H9 (cell line): ENCODE results near the gene HOXA7. TPM values are rescaled to one million over a fixed set of nuclear protein-coding genes. Genes with fewer than 3 reads are reported as not detected.

Experiments
- DNase-seq: peaks from one replicate; pipeline ENCODE4 v3.0.0-alpha.2; 2017
- H2AFZ ChIP-seq: one replicate; pipeline ENCODE4 v1.6.1; 2013; ENCODE audit warnings: mild to moderate bottlenecking, low read length, control low read depth, moderate library complexity
- H2AK5ac ChIP-seq: 2 replicates; pipeline ENCODE4 v1.6.1; 2013; ENCODE audit warnings: low read length, control low read depth, mixed read lengths; ENCODE audit not compliant: insufficient read length
- H2BK120ac ChIP-seq: one replicate; pipeline ENCODE4 v1.6.1; 2013; ENCODE audit warnings: low read depth, mild to moderate bottlenecking, low read length, control low read depth, inconsistent platforms; ENCODE audit not compliant: poor library complexity, severe bottlenecking
- H2BK12ac ChIP-seq: 2 replicates; pipeline ENCODE4 v1.6.1; 2013; ENCODE audit warnings: low read length, control low read depth, mixed read lengths, low read depth; ENCODE audit not compliant: insufficient read length
- H2BK15ac ChIP-seq: 2 replicates; pipeline ENCODE4 v1.6.1; 2013; ENCODE audit warnings: low read depth, low read length, control low read depth
- H2BK20ac ChIP-seq: one replicate; pipeline ENCODE4 v1.6.1; 2013; ENCODE audit warnings: low read depth, mild to moderate bottlenecking, low read length, control low read depth, inconsistent platforms; ENCODE audit not compliant: poor library complexity, severe bottlenecking
- H2BK5ac ChIP-seq: 2 replicates; pipeline ENCODE4 v1.6.1; 2013; ENCODE audit warnings: low read length, control low read depth, mixed read lengths; ENCODE audit not compliant: insufficient read length
- H3K14ac ChIP-seq: 2 replicates; pipeline ENCODE4 v1.6.1; 2013; ENCODE audit warnings: low read length, control low read depth; ENCODE audit not compliant: insufficient read depth
- H3K18ac ChIP-seq: 2 replicates; pipeline ENCODE4 v1.6.1; 2013; ENCODE audit warnings: low read depth, mild to moderate bottlenecking, mixed read lengths, low read length, control low read depth; ENCODE audit not compliant: insufficient read length
- H3K23ac ChIP-seq: 2 replicates; pipeline ENCODE4 v1.6.1; 2013; ENCODE audit warnings: low read length, control low read depth, mixed read lengths, low read depth; ENCODE audit not compliant: insufficient read length
- H3K23me2 ChIP-seq: 2 replicates; pipeline ENCODE4 v1.6.1; 2013; ENCODE audit warnings: low read depth, mild to moderate bottlenecking, mixed read lengths, low read length, control low read depth; ENCODE audit not compliant: insufficient read length, poor library complexity, severe bottlenecking
- H3K27ac ChIP-seq: 2 replicates; pipeline ENCODE4 v1.5.1; 2013; ENCODE audit warnings: low read length, control low read depth, mixed read lengths, low read depth; ENCODE audit not compliant: insufficient read length
- H3K27me3 ChIP-seq: 2 replicates; pipeline ENCODE4 v1.6.1; 2013; ENCODE audit warnings: low read length, control low read depth, inconsistent platforms; ENCODE audit not compliant: insufficient read depth
- H3K4ac ChIP-seq: 2 replicates; pipeline ENCODE4 v1.6.1; 2013; ENCODE audit warnings: low read depth, mild to moderate bottlenecking, control low read depth, inconsistent platforms, low read length, moderate library complexity
- H3K4me1 ChIP-seq: 2 replicates; pipeline ENCODE4 v1.6.1; 2013; ENCODE audit warnings: low read length, control low read depth, inconsistent platforms; ENCODE audit not compliant: insufficient read depth
- H3K4me2 ChIP-seq: 2 replicates; pipeline ENCODE4 v1.6.1; 2013; ENCODE audit warnings: low read length, control low read depth, mixed read lengths; ENCODE audit not compliant: insufficient read length, insufficient read depth
- H3K56ac ChIP-seq: 2 replicates; pipeline ENCODE4 v1.6.1; 2013; ENCODE audit warnings: low read depth, mild to moderate bottlenecking, mixed read lengths, low read length, control low read depth; ENCODE audit not compliant: insufficient read length
- H3K79me1 ChIP-seq: 2 replicates; pipeline ENCODE4 v1.6.1; 2013; ENCODE audit warnings: low read depth, mild to moderate bottlenecking, moderate library complexity, low read length, control low read depth, inconsistent platforms; ENCODE audit not compliant: insufficient read depth, poor library complexity, severe bottlenecking
- H3K79me2 ChIP-seq: 2 replicates; pipeline ENCODE4 v1.6.1; 2013; ENCODE audit warnings: low read length, control low read depth, inconsistent platforms; ENCODE audit not compliant: insufficient read depth
- H3K9ac ChIP-seq: 2 replicates; pipeline ENCODE4 v1.6.1; 2013; ENCODE audit warnings: low read length, control low read depth, mixed read lengths; ENCODE audit not compliant: insufficient read length; ENCODE audit errors: extremely low read depth
- H3K9me3 ChIP-seq: one replicate; pipeline ENCODE4 v1.6.1; 2013; ENCODE audit warnings: low read depth, low read length, inconsistent platforms; ENCODE audit not compliant: control insufficient read depth
- H3T11ph ChIP-seq: one replicate; pipeline ENCODE4 v1.6.1; 2013; ENCODE audit warnings: mild to moderate bottlenecking, low read length, control low read depth, inconsistent platforms
- H4K20me1 ChIP-seq: one replicate; pipeline ENCODE4 v1.6.1; 2013; ENCODE audit not compliant: control insufficient read depth, insufficient read length, insufficient read depth
- H4K5ac ChIP-seq: 2 replicates; pipeline ENCODE4 v1.6.1; 2013; ENCODE audit warnings: low read depth, mild to moderate bottlenecking, mixed read lengths, low read length, control low read depth; ENCODE audit not compliant: insufficient read length
- H4K8ac ChIP-seq: replicated peaks from 2 replicates; pipeline ENCODE4 v1.6.1; 2013; ENCODE audit warnings: low read length, control low read depth, mixed read lengths, low read depth; ENCODE audit not compliant: insufficient read length
- H4K91ac ChIP-seq: 2 replicates; pipeline ENCODE4 v1.6.1; 2013; ENCODE audit warnings: low read depth, mild to moderate bottlenecking, moderate library complexity, mixed read lengths, low read length, control low read depth; ENCODE audit not compliant: insufficient read length
- H3K27ac Mint-ChIP-seq, 3 experiments: 2 replicates in 2 of 3; 3 replicates in 1 of 3; pipeline ENCODE4 v1.8.0; 2020 to 2021; ENCODE audit warnings: mixed read lengths in 3 of 3, mild to moderate bottlenecking in 1 of 3, moderate library complexity in 1 of 3
- H3K27me3 Mint-ChIP-seq: 2 replicates; pipeline ENCODE4 v1.8.0; 2021; ENCODE audit warnings: low read depth, mild to moderate bottlenecking, moderate library complexity, mixed read lengths
- H3K36me3 Mint-ChIP-seq, 3 experiments: 2 replicates in 2 of 3; 3 replicates in 1 of 3; pipeline ENCODE4 v1.8.0; 2020 to 2021; ENCODE audit warnings: low read depth in 3 of 3, mixed read lengths in 3 of 3; ENCODE audit not compliant: insufficient read depth in 1 of 3
- H3K4me1 Mint-ChIP-seq, 2 experiments: 2 replicates each; pipeline ENCODE4 v1.8.0; 2020; ENCODE audit warnings: mixed read lengths in 2 of 2
- H3K4me3 Mint-ChIP-seq, 2 experiments: 2 replicates in 1 of 2; 3 replicates in 1 of 2; pipeline ENCODE4 v1.8.0; 2020 to 2021; ENCODE audit warnings: mild to moderate bottlenecking in 2 of 2, mixed read lengths in 2 of 2, moderate library complexity in 1 of 2
- H3K9me3 Mint-ChIP-seq, 2 experiments: 2 replicates in 1 of 2; 3 replicates in 1 of 2; pipeline ENCODE4 v1.8.0; 2020; ENCODE audit warnings: mild to moderate bottlenecking in 2 of 2, mixed read lengths in 2 of 2, moderate library complexity in 1 of 2
- CTCF ChIP-seq: fragments of 200-600 bp; sonication (generic); conservative IDR thresholded peaks from 3 replicates; pipeline ENCODE4 v1.8.0; 2021; ENCODE audit warnings: antibody characterized with exemption, mild to moderate bottlenecking
- WGBS: extraction: QIAGEN DNeasy Blood & Tissue Kit; methylation state at CpG from one replicate; pipeline ENCODE4 v1.1.7; 2013; ENCODE audit warnings: missing lambda C conversion rate, low lambda C conversion rate, mixed read lengths; ENCODE audit not compliant: insufficient read length; ENCODE audit errors: extremely low coverage; 5-methylcytosine and 5-hydroxymethylcytosine counted together
- total RNA-seq: library from RNA; stranded (reverse); gene quantifications from 2 replicates; pipeline ENCODE4 v1.2.1, GENCODE V29; 2021

Gene HOXA7
- total RNA-seq, 1 experiment from 2014 or later = not detected

- Histone ChIP-seq H3K79me2 (no peaks in the 10 kb centered on the region), H3K23me2 (no peaks in the 10 kb centered on the region), H3K4me2 (no peak overlapping the region), H2BK20ac (no peak overlapping the region), H3K56ac (no peak overlapping the region), H3K9me3 (no peaks in the 10 kb centered on the region), H4K5ac (no peak overlapping the region), H2BK120ac (no peak overlapping the region), H3K27ac (no peak overlapping the region), H2BK5ac (no peak overlapping the region), H3K9ac (no peak overlapping the region), H2BK12ac (no peak overlapping the region), H2AFZ (no peak overlapping the region), H3K4ac (no peak overlapping the region), H4K91ac (no peak overlapping the region), H3K23ac (no peak overlapping the region), H3K79me1 (no peaks in the 10 kb centered on the region), H3K27me3 (peaks cover 96% of the 10 kb centered on the region), H3K14ac (no peak overlapping the region), H2AK5ac (no peak overlapping the region), H3K18ac (no peak overlapping the region), H4K8ac (no peak overlapping the region), H3T11ph (no peak overlapping the region), H4K20me1 (no peaks in the 10 kb centered on the region), H2BK15ac (no peak overlapping the region), H3K4me1 (no peaks in the 10 kb centered on the region)
- no CpG with 5 or more reads among the region's 4 CpGs for WGBS
- H3K9me3 Mint-ChIP-seq = peaks cover 2 to 23% of the 10 kb centered on the region in 2 experiments; a peak in 2 of 5 replicates
- peak; percentile 17 for DNase-seq
- no peak overlapping the region for H3K4me3 Mint-ChIP-seq
- peaks cover 7 to 34% of the 10 kb centered on the region in 2 experiments for H3K4me1 Mint-ChIP-seq
- TF ChIP-seq CTCF = no peak
- H3K36me3 Mint-ChIP-seq = peaks cover 0 to 2% (median 0%) of the 10 kb centered on the region in 3 experiments; a peak in 3 of 7 replicates
- H3K27ac Mint-ChIP-seq = no peak overlapping the region
- H3K27me3 Mint-ChIP-seq = peaks cover 100% of the 10 kb centered on the region
Measured at GRCh38 chr7:27181795-27182275, 25.4 kb upstream of the HOXA7 start.
